Uterus (tissue), 4 donors: ENCODE results near the gene ADSS1. TPM values are rescaled to one million over a fixed set of nuclear protein-coding genes. Genes with fewer than 3 reads are reported as not detected.

Experiments used
- DNase-seq, 2 donors: peaks; one replicate each; pipeline ENCODE4 v3.0.0-alpha.2; 2019 to 2020
- H3K27ac ChIP-seq, 2 donors: fragments of 200-600 bp; sonication (generic); 1 replicate in 1 of 2; 2 replicates in 1 of 2; pipeline ENCODE4 v1.5.1; 2016 to 2018
- H3K27me3 ChIP-seq, 2 donors: fragments of 200-600 bp; sonication (generic); one replicate each; pipeline ENCODE4 v1.5.1; 2018 to 2019; ENCODE audit warnings: control low read depth in 1 of 2
- H3K36me3 ChIP-seq, 2 donors: fragments of 200-600 bp; sonication (generic); one replicate each; pipeline ENCODE4 v1.5.1; 2019; ENCODE audit warnings: control low read depth in 1 of 2
- H3K4me1 ChIP-seq, 2 donors: fragments of 200-600 bp; sonication (generic); one replicate each; pipeline ENCODE4 v1.5.1; 2018 to 2019; ENCODE audit warnings: control low read depth in 1 of 2
- H3K4me3 ChIP-seq, 2 donors: fragments of 200-600 bp; sonication (generic); 1 replicate in 1 of 2; 2 replicates in 1 of 2; pipeline ENCODE4 v1.5.1; 2018 to 2019; ENCODE audit warnings: mild to moderate bottlenecking in 1 of 2
- H3K9me3 ChIP-seq, 2 donors: fragments of 200-600 bp; sonication (generic); one replicate each; pipeline ENCODE4 v1.5.1; 2019; ENCODE audit warnings: control low read depth in 1 of 2
- POLR2A ChIP-seq, 2 donors: fragments of 450-650 bp; IDR thresholded peaks; one replicate each; pipeline ENCODE4 v1.6.1; 2016; ENCODE audit warnings: antibody characterized with exemption in 2 of 2, mild to moderate bottlenecking in 1 of 2, moderate library complexity in 1 of 2
- intact Hi-C: fragments of 100-400 bp; cut with DNase I; formaldehyde crosslinking; loops from one replicate; pipeline ENCODE4 v1.15.1; 2023; ENCODE audit warnings: low total_unique reads
- total RNA-seq, 4 donors: library from RNA; depleted of rRNA in 3 of 4; stranded (reverse); fragments of >200 nt in 3 of 4; gene quantifications; one replicate each; pipeline versions ENCODE4 v1.1.0 to v1.2.4, GENCODE V29; 2014 to 2023
- TF ChIP-seq, protein P1 (sequence below), 4 experiments: fragments of 200-600 bp in 2 of 4; fragments of 450-650 bp in 2 of 4; sonication (generic) in 2 of 4; IDR thresholded peaks; one replicate each; pipeline ENCODE4 v1.5.1; 2016 to 2019; ENCODE audit warnings: antibody characterized with exemption in 4 of 4, mild to moderate bottlenecking in 2 of 4, moderate library complexity in 1 of 4
- donor health status: DM: yes; HTN: yes; CAD: no.

The ADSS1 gene
- total RNA-seq, 4 donors from 2014 or later = 7.0 to 11.7 TPM; not detected in 2

DNA sequence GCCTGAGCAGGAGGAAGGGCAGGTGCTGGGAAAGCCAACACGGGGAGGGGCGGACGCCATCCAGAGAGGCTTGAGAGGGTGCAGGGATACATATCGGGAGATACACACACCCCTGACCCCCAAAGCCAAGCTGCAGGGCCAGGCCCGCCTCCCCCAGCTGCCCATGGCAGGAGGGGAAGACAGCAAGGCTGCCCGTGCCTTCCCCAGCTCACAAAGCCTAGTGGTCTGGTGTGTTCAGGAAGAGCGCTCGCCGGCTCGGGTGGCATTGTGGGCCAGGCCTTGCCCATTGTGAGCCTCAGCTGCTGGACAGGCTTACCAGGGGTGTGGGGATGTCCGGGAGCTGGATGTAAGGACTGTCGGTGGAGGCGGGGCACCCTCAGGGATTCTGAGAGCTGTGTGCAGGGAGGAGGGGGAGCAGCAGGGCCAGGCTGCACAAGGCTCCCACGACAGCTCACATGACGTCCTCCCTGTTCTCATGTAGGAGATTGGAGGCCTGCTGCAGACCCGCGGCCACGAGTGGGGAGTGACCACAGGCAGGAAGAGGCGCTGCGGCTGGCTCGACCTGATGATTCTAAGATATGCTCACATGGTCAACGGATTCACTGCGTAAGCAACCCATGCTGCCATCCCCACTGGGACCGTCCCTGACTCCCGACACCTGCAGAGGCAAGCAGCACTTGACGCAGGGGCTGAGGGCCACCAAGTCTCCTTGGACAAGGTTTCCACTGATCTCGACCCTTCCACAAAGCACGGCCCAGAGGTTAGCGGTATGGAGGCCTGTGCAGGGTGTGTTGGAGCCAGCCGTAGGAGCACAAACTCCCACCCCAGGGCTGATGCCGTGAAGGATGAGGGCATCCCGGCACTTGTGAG is 18.8 kb downstream of the ADSS1 start:
- Histone ChIP-seq H3K4me3 (no peak overlapping the region), H3K4me1 (no peaks in the 10 kb centered on the region), H3K9me3 (no peaks in the 10 kb centered on the region), H3K27me3 (no peaks in the 10 kb centered on the region), H3K36me3 (no peaks in the 10 kb centered on the region), H3K27ac (no peak overlapping the region)
- DNase-seq = no peak
- no peak for TF ChIP-seq POLR2A (IDR thresholded peaks at IDR 0.05)
- TF ChIP-seq, protein P1, sequence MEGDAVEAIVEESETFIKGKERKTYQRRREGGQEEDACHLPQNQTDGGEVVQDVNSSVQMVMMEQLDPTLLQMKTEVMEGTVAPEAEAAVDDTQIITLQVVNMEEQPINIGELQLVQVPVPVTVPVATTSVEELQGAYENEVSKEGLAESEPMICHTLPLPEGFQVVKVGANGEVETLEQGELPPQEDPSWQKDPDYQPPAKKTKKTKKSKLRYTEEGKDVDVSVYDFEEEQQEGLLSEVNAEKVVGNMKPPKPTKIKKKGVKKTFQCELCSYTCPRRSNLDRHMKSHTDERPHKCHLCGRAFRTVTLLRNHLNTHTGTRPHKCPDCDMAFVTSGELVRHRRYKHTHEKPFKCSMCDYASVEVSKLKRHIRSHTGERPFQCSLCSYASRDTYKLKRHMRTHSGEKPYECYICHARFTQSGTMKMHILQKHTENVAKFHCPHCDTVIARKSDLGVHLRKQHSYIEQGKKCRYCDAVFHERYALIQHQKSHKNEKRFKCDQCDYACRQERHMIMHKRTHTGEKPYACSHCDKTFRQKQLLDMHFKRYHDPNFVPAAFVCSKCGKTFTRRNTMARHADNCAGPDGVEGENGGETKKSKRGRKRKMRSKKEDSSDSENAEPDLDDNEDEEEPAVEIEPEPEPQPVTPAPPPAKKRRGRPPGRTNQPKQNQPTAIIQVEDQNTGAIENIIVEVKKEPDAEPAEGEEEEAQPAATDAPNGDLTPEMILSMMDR (IDR thresholded peaks at IDR 0.05) = no peak
- intact Hi-C loops = no loop called here

- Histone ChIP-seq H3K36me3 (no peaks in the 10 kb centered on the region), H3K9me3 (no peaks in the 10 kb centered on the region), H3K4me3 (no peak overlapping the region), H3K4me1 (no peaks in the 10 kb centered on the region), H3K27ac (no peak overlapping the region), H3K27me3 (no peaks in the 10 kb centered on the region)
- no peak for DNase-seq
- intact Hi-C loops = no loop called here
- TF ChIP-seq POLR2A (IDR thresholded peaks at IDR 0.05) = no peak
- TF ChIP-seq, protein P1 (IDR thresholded peaks at IDR 0.05) = no peak
Measured at GRCh38 chr14:104743461-104744380, 19.7 kb downstream of the ADSS1 start.

DNA sequence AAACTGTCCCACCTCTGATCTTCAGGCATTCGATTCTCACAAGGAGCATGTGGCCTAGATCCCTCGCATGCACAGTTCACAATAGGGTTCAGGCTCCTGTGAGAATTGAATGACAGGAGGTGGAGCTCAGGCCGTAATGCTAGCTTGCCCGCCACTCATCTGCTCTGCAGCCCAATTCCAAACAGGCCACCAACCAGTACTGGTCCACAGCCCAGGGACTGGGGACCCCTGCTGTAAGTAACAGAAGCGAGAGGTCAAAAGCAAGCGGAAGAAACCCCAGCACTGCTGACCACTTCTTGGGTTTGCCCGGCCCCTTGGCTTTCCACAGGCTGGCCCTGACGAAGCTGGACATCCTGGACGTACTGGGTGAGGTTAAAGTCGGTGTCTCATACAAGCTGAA is 20.5 kb downstream of the ADSS1 start:
- Histone ChIP-seq H3K27me3 (no peaks in the 10 kb centered on the region), H3K4me3 (no peak overlapping the region), H3K4me1 (no peaks in the 10 kb centered on the region), H3K27ac (no peak overlapping the region), H3K36me3 (no peaks in the 10 kb centered on the region), H3K9me3 (no peaks in the 10 kb centered on the region)
- intact Hi-C loops = no loop called here
- no peak for DNase-seq
- TF ChIP-seq, protein P1 (IDR thresholded peaks at IDR 0.05) = no peak
- no peak for TF ChIP-seq POLR2A (IDR thresholded peaks at IDR 0.05)

DNA sequence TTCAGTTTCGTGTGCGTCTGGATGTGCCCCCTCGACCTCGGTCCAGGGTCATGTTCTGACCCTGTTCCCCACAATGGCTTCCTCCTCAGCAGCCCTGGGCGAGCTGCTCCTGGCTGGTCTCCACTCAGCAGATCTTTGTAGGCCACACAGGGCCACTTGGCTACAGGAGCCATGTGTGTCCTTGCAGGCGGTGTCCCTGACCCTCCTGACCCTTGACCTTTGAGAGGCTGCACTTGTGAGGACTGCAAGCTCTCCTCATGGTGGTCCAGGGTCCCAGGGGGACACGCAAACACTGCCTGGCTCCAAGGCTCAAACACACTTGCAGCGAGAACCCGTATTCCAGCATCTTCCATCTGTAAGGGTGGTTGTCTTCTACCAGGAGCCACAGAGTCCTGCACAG is 21.4 kb downstream of the ADSS1 start:
- H3K27me3 ChIP-seq = no peaks in the 10 kb centered on the region
- no peaks in the 10 kb centered on the region for H3K9me3 ChIP-seq
- no peaks in the 10 kb centered on the region for H3K36me3 ChIP-seq
- H3K27ac ChIP-seq = no peak overlapping the region
- H3K4me3 ChIP-seq = no peak overlapping the region
- TF ChIP-seq POLR2A (IDR thresholded peaks at IDR 0.05) = no peak
- TF ChIP-seq, protein P1 (IDR thresholded peaks at IDR 0.05) = no peak
- H3K4me1 ChIP-seq = no peaks in the 10 kb centered on the region
- DNase-seq = no peak
- intact Hi-C loops = no loop called here
